HFF-Myc (cell line): ENCODE results near the gene PACSIN2.

Experiments used
- DNase-seq: peaks from one replicate; pipeline ENCODE4 v3.0.0-alpha.2; 2011; ENCODE audit warnings: low read depth; ENCODE audit errors: extremely low read depth
- H3K4me3 ChIP-seq: replicated peaks from 2 replicates; pipeline ENCODE4 v1.5.1; 2011; ENCODE audit warnings: low read depth, mild to moderate bottlenecking, control low read depth, low read length
- CTCF ChIP-seq: IDR thresholded peaks from 2 replicates; pipeline ENCODE4 v1.5.1; 2012; ENCODE audit warnings: mild to moderate bottlenecking, low read depth, low read length, control low read depth; ENCODE audit errors: missing control alignments

PACSIN2 gene

GRCh38 chr22:42993651-42994275 lies 21.2 kb downstream of the PACSIN2 start:
- no peak for DNase-seq
- TF ChIP-seq CTCF, result no peak
- H3K4me3 ChIP-seq, result no peak overlapping the region

- no peak for DNase-seq
- TF ChIP-seq CTCF, result no peak
- H3K4me3 ChIP-seq, result no peak overlapping the region
Observed at GRCh38 chr22:42992886-42993479, 22.0 kb downstream of the PACSIN2 start.

- DNase-seq, result no peak
- no peak overlapping the region for H3K4me3 ChIP-seq
- no peak for TF ChIP-seq CTCF
Observed at GRCh38 chr22:42992092-42992491, 22.9 kb downstream of the PACSIN2 start.

- no peak for DNase-seq
- no peak overlapping the region for H3K4me3 ChIP-seq
- no peak for TF ChIP-seq CTCF
Observed at GRCh38 chr22:42991010-42991651, 23.8 kb downstream of the PACSIN2 start.

- no peak for DNase-seq
- no peak overlapping the region for H3K4me3 ChIP-seq
- peak; percentile 38 for TF ChIP-seq CTCF
Observed at GRCh38 chr22:42990131-42990838, 24.7 kb downstream of the PACSIN2 start.

- H3K4me3 ChIP-seq, result no peak overlapping the region
- DNase-seq, result no peak
- no peak for TF ChIP-seq CTCF
Observed at GRCh38 chr22:42986115-42986514, 28.8 kb downstream of the PACSIN2 start.
